Measurements from ENCODE around the gene TMEM165. TPM values are rescaled to one million over a fixed set of nuclear protein-coding genes. Genes with fewer than 3 reads are reported as not detected.
A peak's percentile ranks its signal among the peaks of the same experiment; 100 is the strongest.

TMEM165 gene
- polyA plus RNA-seq, 1 donor (not counting 4 experiments of a cell fraction or from before 2014, with no cell fraction given) = 132 TPM

DNA sequence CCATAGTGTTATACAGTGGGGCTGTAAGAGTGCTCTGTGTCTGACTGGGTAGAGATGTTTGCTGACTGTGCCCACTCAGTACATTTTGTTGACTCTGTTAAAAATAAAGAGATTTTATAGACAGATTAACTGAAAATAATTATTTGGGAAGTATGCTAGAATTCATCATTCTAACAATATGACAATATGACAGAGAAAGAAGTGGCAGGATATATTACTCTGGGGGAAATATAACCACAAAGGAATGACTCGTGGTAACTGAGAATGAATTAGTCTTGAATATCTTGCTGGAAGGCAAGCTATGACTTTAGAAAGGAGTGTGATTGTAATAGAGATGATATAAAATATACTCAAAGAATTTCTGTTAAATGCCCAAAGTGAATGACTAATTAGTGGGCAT lies 46.8 kb downstream of the TMEM165 start:
- H3K9me1 ChIP-seq (ENCODE audit: control insufficient read depth, extremely low read depth, insufficient read depth, low read length) = no peaks in the 10 kb centered on the region
- DNase-seq (ENCODE audit: low read depth, low spot score) = no peak
- no peak overlapping the region for H3K4me3 ChIP-seq (ENCODE audit: control insufficient read depth in 2 of 3, extremely low read depth in 1 of 3, insufficient read depth in 2 of 3, low read depth in 1 of 3, low read length in 3 of 3)
- no peaks in the 10 kb centered on the region for H3K27me3 ChIP-seq (ENCODE audit: control insufficient read depth, extremely low read depth, insufficient read depth, low read length)
- peaks cover 3% of the 10 kb centered on the region for H3K4me1 ChIP-seq (ENCODE audit: control insufficient read depth, extremely low read depth, insufficient read depth, low read length)
- no peak overlapping the region for H2AFZ ChIP-seq (ENCODE audit: control insufficient read depth, low read length)
- H3K9ac ChIP-seq (ENCODE audit: control insufficient read depth, extremely low read depth, insufficient read depth, low read length) = no peak overlapping the region
- H4K20me1 ChIP-seq (ENCODE audit: control insufficient read depth, extremely low read depth, insufficient read depth, low read length) = no peaks in the 10 kb centered on the region
- H3K4me2 ChIP-seq (ENCODE audit: control insufficient read depth, extremely low read depth, insufficient read depth, low read depth, low read length) = no peak overlapping the region
- no peak overlapping the region for H3K27ac ChIP-seq (ENCODE audit: control insufficient read depth, insufficient read depth, low read length)
- H3K9me3 ChIP-seq (ENCODE audit: control insufficient read depth, low read depth, low read length) = no peaks in the 10 kb centered on the region
- no peaks in the 10 kb centered on the region for H3K79me2 ChIP-seq (ENCODE audit: control insufficient read depth, insufficient read depth, low read length)
- dilution Hi-C loops (cut with MboI; ENCODE audit: extremely low pct_ligation_motif_present, low sequenced_read_pairs) = no loop called here
- TF ChIP-seq EZH2 (IDR thresholded peaks at IDR 0.05; ENCODE audit: low read length) = no peak
- peaks cover 0 to 5% of the 10 kb centered on the region in 2 experiments for H3K36me3 ChIP-seq (ENCODE audit: control insufficient read depth in 2 of 2, extremely low read depth in 1 of 2, insufficient read depth in 2 of 2, low read length in 2 of 2)
- FAIRE-seq = no peak

DNA sequence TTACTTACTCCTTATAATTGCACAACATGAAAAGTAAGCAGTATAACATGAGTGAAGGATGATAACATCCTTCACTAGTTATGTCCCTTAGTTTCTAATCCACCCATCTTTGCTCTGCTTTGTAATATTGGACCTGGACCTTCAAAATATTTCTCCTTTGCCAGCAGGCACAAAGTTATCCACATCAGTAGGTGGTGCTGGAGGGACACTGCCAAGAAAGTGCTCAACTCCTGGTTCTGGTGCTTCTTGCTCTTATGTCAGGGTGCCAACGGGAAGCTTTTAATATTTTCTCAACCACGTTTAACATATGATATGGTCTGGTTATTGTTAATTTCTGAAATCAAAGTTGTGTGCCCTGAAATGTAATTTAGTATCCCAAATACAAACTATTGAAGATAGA lies 49.1 kb downstream of the TMEM165 start:
- no peak overlapping the region for H3K4me2 ChIP-seq (ENCODE audit: control insufficient read depth, extremely low read depth, insufficient read depth, low read depth, low read length)
- no peaks in the 10 kb centered on the region for H3K27me3 ChIP-seq (ENCODE audit: control insufficient read depth, extremely low read depth, insufficient read depth, low read length)
- TF ChIP-seq, protein P1, sequence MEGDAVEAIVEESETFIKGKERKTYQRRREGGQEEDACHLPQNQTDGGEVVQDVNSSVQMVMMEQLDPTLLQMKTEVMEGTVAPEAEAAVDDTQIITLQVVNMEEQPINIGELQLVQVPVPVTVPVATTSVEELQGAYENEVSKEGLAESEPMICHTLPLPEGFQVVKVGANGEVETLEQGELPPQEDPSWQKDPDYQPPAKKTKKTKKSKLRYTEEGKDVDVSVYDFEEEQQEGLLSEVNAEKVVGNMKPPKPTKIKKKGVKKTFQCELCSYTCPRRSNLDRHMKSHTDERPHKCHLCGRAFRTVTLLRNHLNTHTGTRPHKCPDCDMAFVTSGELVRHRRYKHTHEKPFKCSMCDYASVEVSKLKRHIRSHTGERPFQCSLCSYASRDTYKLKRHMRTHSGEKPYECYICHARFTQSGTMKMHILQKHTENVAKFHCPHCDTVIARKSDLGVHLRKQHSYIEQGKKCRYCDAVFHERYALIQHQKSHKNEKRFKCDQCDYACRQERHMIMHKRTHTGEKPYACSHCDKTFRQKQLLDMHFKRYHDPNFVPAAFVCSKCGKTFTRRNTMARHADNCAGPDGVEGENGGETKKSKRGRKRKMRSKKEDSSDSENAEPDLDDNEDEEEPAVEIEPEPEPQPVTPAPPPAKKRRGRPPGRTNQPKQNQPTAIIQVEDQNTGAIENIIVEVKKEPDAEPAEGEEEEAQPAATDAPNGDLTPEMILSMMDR (optimal IDR thresholded peaks at IDR 0.05 in 1 of 3, IDR thresholded peaks at IDR 0.05 in 1 of 3, conservative IDR thresholded peaks at IDR 0.05 in 1 of 3; ENCODE audit: extremely low read depth in 1 of 3, insufficient read depth in 2 of 3, low read length in 3 of 3) = peak; percentile 22 to 56 (median 49)
- no peak for TF ChIP-seq EZH2 (IDR thresholded peaks at IDR 0.05; ENCODE audit: low read length)
- no peaks in the 10 kb centered on the region for H4K20me1 ChIP-seq (ENCODE audit: control insufficient read depth, extremely low read depth, insufficient read depth, low read length)
- H3K4me1 ChIP-seq (ENCODE audit: control insufficient read depth, extremely low read depth, insufficient read depth, low read length) = peaks cover 3% of the 10 kb centered on the region
- H3K9me1 ChIP-seq (ENCODE audit: control insufficient read depth, extremely low read depth, insufficient read depth, low read length) = no peaks in the 10 kb centered on the region
- DNase-seq (ENCODE audit: low read depth, low spot score) (no peak), FAIRE-seq (peak; percentile 53)
- H3K9me3 ChIP-seq (ENCODE audit: control insufficient read depth, low read depth, low read length) = no peaks in the 10 kb centered on the region
- H3K9ac ChIP-seq (ENCODE audit: control insufficient read depth, extremely low read depth, insufficient read depth, low read length) = no peak overlapping the region
- peaks cover 3 to 10% of the 10 kb centered on the region in 2 experiments for H3K36me3 ChIP-seq (ENCODE audit: control insufficient read depth in 2 of 2, extremely low read depth in 1 of 2, insufficient read depth in 2 of 2, low read length in 2 of 2)
- no peak overlapping the region for H3K27ac ChIP-seq (ENCODE audit: control insufficient read depth, insufficient read depth, low read length)
- no peaks in the 10 kb centered on the region for H3K79me2 ChIP-seq (ENCODE audit: control insufficient read depth, insufficient read depth, low read length)
- H2AFZ ChIP-seq (ENCODE audit: control insufficient read depth, low read length) = no peak overlapping the region
- H3K4me3 ChIP-seq (ENCODE audit: control insufficient read depth in 2 of 3, extremely low read depth in 1 of 3, insufficient read depth in 2 of 3, low read depth in 1 of 3, low read length in 3 of 3) = no peak overlapping the region
- dilution Hi-C loops (cut with MboI; ENCODE audit: extremely low pct_ligation_motif_present, low sequenced_read_pairs) = no loop called here

DNA sequence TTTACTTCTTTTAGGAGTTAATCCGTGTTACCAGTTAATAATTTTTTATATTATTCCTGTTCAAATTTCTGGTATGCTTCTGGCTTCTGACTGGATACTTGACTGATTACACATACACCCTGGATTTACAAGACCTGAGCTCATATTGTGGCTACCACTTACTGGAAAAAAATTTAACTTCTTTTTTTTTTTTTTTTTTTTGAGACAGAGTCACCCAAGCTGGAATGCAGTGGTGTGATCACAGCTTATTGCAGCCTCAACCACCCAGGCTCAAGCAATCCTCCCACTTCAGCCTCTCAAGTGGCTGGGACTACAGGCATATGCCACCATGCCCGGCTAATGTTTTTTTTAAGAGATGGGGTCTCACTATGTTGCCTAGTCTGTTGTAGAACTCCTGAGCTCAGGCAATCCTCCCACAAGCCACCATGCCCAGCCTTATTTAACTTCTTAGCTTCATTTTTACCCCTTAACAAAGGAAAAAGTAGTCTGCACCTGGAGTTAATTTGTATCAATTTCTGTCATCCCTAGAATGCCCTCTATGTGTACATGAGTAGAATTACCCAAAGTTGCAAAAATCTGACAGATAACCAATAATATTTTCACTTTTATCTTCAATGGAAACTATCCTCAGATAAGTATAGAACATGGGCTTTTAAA lies 50.3 kb downstream of the TMEM165 start:
- Histone ChIP-seq H2AFZ (ENCODE audit: control insufficient read depth, low read length) (no peak overlapping the region), H3K9ac (ENCODE audit: control insufficient read depth, extremely low read depth, insufficient read depth, low read length) (no peak overlapping the region), H3K36me3 (ENCODE audit: control insufficient read depth in 2 of 2, extremely low read depth in 1 of 2, insufficient read depth in 2 of 2, low read length in 2 of 2) (peaks cover 3 to 11% of the 10 kb centered on the region in 2 experiments), H3K79me2 (ENCODE audit: control insufficient read depth, insufficient read depth, low read length) (no peaks in the 10 kb centered on the region), H3K4me3 (ENCODE audit: control insufficient read depth in 2 of 3, extremely low read depth in 1 of 3, insufficient read depth in 2 of 3, low read depth in 1 of 3, low read length in 3 of 3) (no peak overlapping the region), H3K4me1 (ENCODE audit: control insufficient read depth, extremely low read depth, insufficient read depth, low read length) (peaks cover 3% of the 10 kb centered on the region), H3K27ac (ENCODE audit: control insufficient read depth, insufficient read depth, low read length) (peak overlapping the region; percentile 37), H3K9me3 (ENCODE audit: control insufficient read depth, low read depth, low read length) (no peaks in the 10 kb centered on the region), H3K9me1 (ENCODE audit: control insufficient read depth, extremely low read depth, insufficient read depth, low read length) (no peaks in the 10 kb centered on the region), H4K20me1 (ENCODE audit: control insufficient read depth, extremely low read depth, insufficient read depth, low read length) (no peaks in the 10 kb centered on the region), H3K4me2 (ENCODE audit: control insufficient read depth, extremely low read depth, insufficient read depth, low read depth, low read length) (no peak overlapping the region), H3K27me3 (ENCODE audit: control insufficient read depth, extremely low read depth, insufficient read depth, low read length) (no peaks in the 10 kb centered on the region)
- TF ChIP-seq, protein P1 (optimal IDR thresholded peaks at IDR 0.05 in 1 of 3, IDR thresholded peaks at IDR 0.05 in 1 of 3, conservative IDR thresholded peaks at IDR 0.05 in 1 of 3; ENCODE audit: extremely low read depth in 1 of 3, insufficient read depth in 2 of 3, low read length in 3 of 3) = no peak
- no peak for TF ChIP-seq EZH2 (IDR thresholded peaks at IDR 0.05; ENCODE audit: low read length)
- DNase-seq (ENCODE audit: low read depth, low spot score) = peak; percentile 42
- dilution Hi-C loops (cut with MboI; ENCODE audit: extremely low pct_ligation_motif_present, low sequenced_read_pairs) = no loop called here
- no peak for FAIRE-seq

Measured in keratinocyte (primary cell).